Heart left ventricle (tissue), 16 donors: ENCODE measurements around the gene SOX6. TPM values are rescaled to one million over a fixed set of nuclear protein-coding genes. Genes with fewer than 3 reads are reported as not detected.

Source experiments
- ATAC-seq, 4 donors: fragments of 200-7000 bp; cut with Tn5 transposase; one replicate each; pipeline ENCODE4 v1.9.1; 2020 to 2022; ENCODE audit warnings: moderate library complexity in 4 of 4, mild to moderate bottlenecking in 3 of 4, moderate number of reproducible peaks in 1 of 4
- DNase-seq, 5 donors: peaks; one replicate each; pipeline ENCODE4 v3.0.0-alpha.2; 2020
- H3K27ac ChIP-seq, 12 donors: fragments of 200-600 bp; sonication (generic) in 4 of 12; one replicate each; pipeline versions ENCODE4 v1.5.0 to v1.8.0; 2016 to 2022; ENCODE audit warnings: mild to moderate bottlenecking in 2 of 12
- H3K27me3 ChIP-seq, 9 donors: fragments of 200-600 bp; sonication (generic) in 2 of 9; one replicate each; pipeline versions ENCODE4 v1.5.1 to v1.8.0; 2016 to 2022; ENCODE audit warnings: mild to moderate bottlenecking in 3 of 9
- H3K36me3 ChIP-seq, 9 donors: fragments of 200-600 bp; sonication (generic) in 2 of 9; one replicate each; pipeline versions ENCODE4 v1.5.0 to v1.8.0; 2018 to 2022; ENCODE audit warnings: mild to moderate bottlenecking in 2 of 9
- H3K4me1 ChIP-seq, 12 donors: fragments of 200-600 bp; sonication (generic) in 4 of 12; one replicate each; pipeline versions ENCODE4 v1.5.0 to v1.8.0; 2016 to 2022; ENCODE audit warnings: mild to moderate bottlenecking in 3 of 12
- H3K4me3 ChIP-seq, 12 donors: fragments of 200-600 bp; sonication (generic) in 4 of 12; one replicate each; pipeline versions ENCODE4 v1.5.0 to v1.8.0; 2017 to 2022; ENCODE audit warnings: mild to moderate bottlenecking in 9 of 12, moderate library complexity in 4 of 12
- H3K9me3 ChIP-seq, 12 donors: fragments of 200-600 bp; sonication (generic) in 4 of 12; one replicate each; pipeline versions ENCODE4 v1.5.0 to v1.8.0; 2016 to 2022; ENCODE audit warnings: mild to moderate bottlenecking in 1 of 12
- CTCF ChIP-seq, 12 donors: fragments of 200-600 bp; sonication (generic) in 4 of 12; IDR thresholded peaks; one replicate each; pipeline versions ENCODE4 v1.5.0 to v1.8.0; 2018 to 2022; ENCODE audit warnings: antibody characterized with exemption in 12 of 12, mild to moderate bottlenecking in 5 of 12
- POLR2A ChIP-seq, 2 donors: fragments of 450-650 bp; IDR thresholded peaks; one replicate each; pipeline ENCODE4 v1.6.1; 2017; ENCODE audit warnings: antibody characterized with exemption in 2 of 2, mild to moderate bottlenecking in 2 of 2, moderate library complexity in 2 of 2
- WGBS, 4 donors: extraction: QIAGEN DNeasy Blood & Tissue Kit in 2 of 4; methylation state at CpG; one replicate each; pipeline versions ENCODE4 v1.1.5 to v1.1.7; 2013 to 2018; 5-methylcytosine and 5-hydroxymethylcytosine counted together
- intact Hi-C, 10 donors: fragments of 100-400 bp; cut with DNase I; formaldehyde crosslinking; loops; one replicate each; pipeline versions ENCODE4 v1.11.1 to v1.14.2; 2022
- polyA plus RNA-seq, 2 donors: library from polyadenylated mRNA; stranded (reverse); fragments of 200-250 nt; gene quantifications; one replicate each; pipeline ENCODE4 v1.2.3, GENCODE V29; 2013
- total RNA-seq, 9 donors: library from RNA; depleted of rRNA in 2 of 9; stranded (reverse); fragments of >200 nt in 2 of 9; fragmentation: NEBNext Ultra II Directional in 3 of 9; extraction: Animal tissue kit (Norgen Biotek cat#: 25700) in 3 of 9; gene quantifications; one replicate each; pipeline versions ENCODE4 v1.1.0 to v1.2.4, GENCODE V29; 2016 to 2023
- donor health status: ischemic (EF 13 %, LVEDD 7.1; RV severe dilation, severe dysfunction).
- donor health status: healthy with polysubstance abuse.
- donor health status: DM: no; HTN: yes; CAD: no.
- donor health status: DM: no; HTN: no; CAD: no.
- donor health status: ischemic (EF 25% LVEDD 6.9; RV normal size, moderate dysfunction).
- donor health status: ischemic (EF 25% LVEDD 5.7; RV mildly dilated, moderate dysfunction).
- donor health status: healthy.
- donor health status: DM: yes; HTN: yes; CAD: no.
- donor health status: ischemic (EF 35%, LVEDD 5.7; RV mildly dilated, moderate dysfunction).
- donor health status: nonischemic (EF 11% LVEDD 7.7; RV severe dilation, severe dysfunction).
- donor health status: DM: yes; HTN: yes; CAD: no.
- donor health status: PGD.
- donor health status: ischemic (EF 29% LVEDD 5.4; RV normal size, mild dysfunction).
- donor health status: nonischemic (EF 23%, LVEDD 6.1; RV moderate dilation, normal function).

SOX6 gene
- total and polyA plus RNA-seq, 11 donors, result 1.5 to 39.6 (median 15.6) TPM

GRCh38 chr11:16276251-16276650 is 80.1 kb downstream of the SOX6 start:
- DNase-seq, result no peak
- intact Hi-C loops, result no loop called here
- TF ChIP-seq CTCF (IDR thresholded peaks at IDR 0.05) (no peak), POLR2A (IDR thresholded peaks at IDR 0.05) (no peak)
- Histone ChIP-seq H3K36me3 (no peaks in the 10 kb centered on the region), H3K27ac (no peak overlapping the region), H3K4me3 (no peak overlapping the region), H3K4me1 (peaks cover 0 to 6% (median 0%) of the 10 kb centered on the region in 12 donors), H3K9me3 (peaks cover 0 to 3% (median 0%) of the 10 kb centered on the region in 12 donors), H3K27me3 (no peaks in the 10 kb centered on the region)
- 88 to 97% (median 93%) methylated on average over 2 of the region's 2 CpGs for WGBS, 4 donors
- ATAC-seq, result no peak

- intact Hi-C loops, result no loop called here
- no peak for ATAC-seq
- 71 to 89% (median 76%) methylated on average over 1 of the region's 1 CpG for WGBS, 4 donors
Measured at GRCh38 chr11:16271258-16271657, 85.1 kb downstream of the SOX6 start.

GRCh38 chr11:16266021-16266420 is 90.3 kb downstream of the SOX6 start:
- no peaks in the 10 kb centered on the region for H3K27me3 ChIP-seq
- ATAC-seq, result no peak
- no peaks in the 10 kb centered on the region for H3K36me3 ChIP-seq
- DNase-seq, result no peak
- H3K4me3 ChIP-seq, result no peak overlapping the region
- H3K4me1 ChIP-seq, result peaks cover 0 to 17% (median 0%) of the 10 kb centered on the region in 12 donors
- peaks cover 0 to 46% (median 0%) of the 10 kb centered on the region in 12 donors for H3K9me3 ChIP-seq
- TF ChIP-seq POLR2A (IDR thresholded peaks at IDR 0.05) (no peak), CTCF (IDR thresholded peaks at IDR 0.05) (no peak)
- no peak overlapping the region for H3K27ac ChIP-seq
- intact Hi-C loops, result no loop called here

More at GRCh38 chr11:16271258-16271657, 85.1 kb downstream of the SOX6 start:
- Histone ChIP-seq H3K4me1 (no peaks in the 10 kb centered on the region), H3K27ac (no peak overlapping the region), H3K27me3 (no peaks in the 10 kb centered on the region), H3K36me3 (no peaks in the 10 kb centered on the region), H3K9me3 (peaks cover 0 to 41% (median 0%) of the 10 kb centered on the region in 12 donors), H3K4me3 (no peak overlapping the region)
- TF ChIP-seq CTCF (IDR thresholded peaks at IDR 0.05) (no peak), POLR2A (IDR thresholded peaks at IDR 0.05) (no peak)
- DNase-seq, result no peak

GRCh38 chr11:16265022-16265421 is 91.3 kb downstream of the SOX6 start:
- Histone ChIP-seq H3K4me3 (no peak overlapping the region), H3K27ac (no peak overlapping the region), H3K27me3 (no peaks in the 10 kb centered on the region), H3K36me3 (no peaks in the 10 kb centered on the region), H3K9me3 (peaks cover 0 to 42% (median 0%) of the 10 kb centered on the region in 12 donors), H3K4me1 (peaks cover 0 to 17% (median 0%) of the 10 kb centered on the region in 12 donors)
- TF ChIP-seq CTCF (IDR thresholded peaks at IDR 0.05) (no peak), POLR2A (IDR thresholded peaks at IDR 0.05) (no peak)
- 64 to 75% (median 68%) methylated on average over 3 of the region's 3 CpGs for WGBS, 4 donors
- ATAC-seq (peak in 1 of 4 donors; percentile 60), DNase-seq (no peak)
- intact Hi-C loops, result no loop called here
